ENCODE results near the gene TCTN1.
A peak's percentile ranks its signal among the peaks of the same experiment; 100 is the strongest.

Gene TCTN1

GRCh38 chr12:110619534-110619953 is 5.6 kb downstream of the TCTN1 start:
- in situ Hi-C loops (cut with MboI; ENCODE audit: low pct_unique_long_range_greater_than_20kb, low sequenced_read_pairs, unreplicated experiment) = loop anchor here (10.0 kb wide), 1 partner anchor 205 kb away; no protein-coding TSS in a partner anchor
- DNase-seq (ENCODE audit: low spot score) = peak; percentile 50
- TF ChIP-seq CTCF (IDR thresholded peaks at IDR 0.05; ENCODE audit: extremely low read depth, insufficient read depth, missing control alignments) = peak; percentile 52

DNA sequence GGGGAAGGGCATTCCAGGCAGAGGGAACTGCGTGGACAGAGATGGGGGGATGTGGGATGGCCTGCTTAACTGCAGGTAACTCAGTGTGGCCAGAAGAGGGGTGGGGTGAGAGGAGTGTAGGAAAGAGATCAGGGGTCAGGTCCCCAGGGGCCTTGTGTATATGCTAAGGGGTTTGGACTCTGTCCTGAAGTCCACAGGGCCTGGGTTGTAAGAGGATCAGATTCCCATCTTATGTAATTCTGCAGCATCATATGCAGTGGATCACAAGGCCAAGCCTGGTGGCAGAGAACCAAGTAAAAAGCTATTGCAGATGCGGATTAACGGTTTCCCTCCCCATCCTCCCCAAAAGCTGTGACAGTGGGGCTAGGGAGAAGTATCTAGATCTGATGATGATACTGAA is 8.7 kb downstream of the TCTN1 start:
- DNase-seq (ENCODE audit: low spot score) = no peak
- TF ChIP-seq CTCF (IDR thresholded peaks at IDR 0.05; ENCODE audit: extremely low read depth, insufficient read depth, missing control alignments) = no peak
- in situ Hi-C loops (cut with MboI; ENCODE audit: low pct_unique_long_range_greater_than_20kb, low sequenced_read_pairs, unreplicated experiment) = no loop called here

- no peak for TF ChIP-seq CTCF (IDR thresholded peaks at IDR 0.05; ENCODE audit: extremely low read depth, insufficient read depth, missing control alignments)
- in situ Hi-C loops (cut with MboI; ENCODE audit: low pct_unique_long_range_greater_than_20kb, low sequenced_read_pairs, unreplicated experiment) = no loop called here
- no peak for DNase-seq (ENCODE audit: low spot score)
Observed at GRCh38 chr12:110627500-110628195, 13.7 kb downstream of the TCTN1 start.

DNA sequence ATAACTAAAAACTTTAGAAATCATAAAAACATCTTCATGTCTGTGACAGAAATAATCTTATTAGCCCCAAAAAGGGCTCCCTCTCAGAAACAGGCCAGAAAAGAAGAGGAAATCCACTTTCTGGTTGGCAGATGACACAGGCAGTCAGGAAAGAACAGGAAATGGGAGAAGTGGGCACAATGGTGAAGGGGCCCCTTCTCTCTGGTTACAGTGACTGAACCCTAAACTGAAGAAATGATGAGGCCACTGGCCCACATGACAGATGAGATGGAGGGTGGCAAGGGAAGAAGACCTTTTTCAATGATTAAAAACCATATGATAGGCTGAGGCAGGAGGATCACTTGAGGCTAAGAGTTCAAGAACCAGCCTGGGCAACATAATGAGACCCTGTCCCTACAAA is 21.1 kb downstream of the TCTN1 start:
- no peak for TF ChIP-seq CTCF (IDR thresholded peaks at IDR 0.05; ENCODE audit: extremely low read depth, insufficient read depth, missing control alignments)
- no peak for DNase-seq (ENCODE audit: low spot score)
- in situ Hi-C loops (cut with MboI; ENCODE audit: low pct_unique_long_range_greater_than_20kb, low sequenced_read_pairs, unreplicated experiment) = no loop called here

- in situ Hi-C loops (cut with MboI; ENCODE audit: low pct_unique_long_range_greater_than_20kb, low sequenced_read_pairs, unreplicated experiment) = no loop called here
- no peak for TF ChIP-seq CTCF (IDR thresholded peaks at IDR 0.05; ENCODE audit: extremely low read depth, insufficient read depth, missing control alignments)
- peak; percentile 29 for DNase-seq (ENCODE audit: low spot score)
Observed at GRCh38 chr12:110636516-110636915, 22.6 kb downstream of the TCTN1 start.

GRCh38 chr12:110637869-110638441 is 24.0 kb downstream of the TCTN1 start:
- DNase-seq (ENCODE audit: low spot score) = no peak
- in situ Hi-C loops (cut with MboI; ENCODE audit: low pct_unique_long_range_greater_than_20kb, low sequenced_read_pairs, unreplicated experiment) = no loop called here
- no peak for TF ChIP-seq CTCF (IDR thresholded peaks at IDR 0.05; ENCODE audit: extremely low read depth, insufficient read depth, missing control alignments)
